Skeletal muscle tissue (tissue), 4 donors: Measurements from ENCODE around the gene FTO. TPM values are rescaled to one million over a fixed set of nuclear protein-coding genes. Genes with fewer than 3 reads are reported as not detected.
"Not testable (repeated sequence)": the region's sequence is repeated elsewhere in the genome, so short reads cannot be mapped to it uniquely, and the experiment has no call there.

ENCODE experiments used
- H3K27ac ChIP-seq: one replicate; pipeline ENCODE4 v1.7.0; 2013; ENCODE audit warnings: mild to moderate bottlenecking, low read depth, low read length, inconsistent platforms
- H3K27me3 ChIP-seq, 3 donors: one replicate each; pipeline ENCODE4 v1.7.0; 2013; ENCODE audit warnings: low read length in 3 of 3; ENCODE audit not compliant: control insufficient read depth in 3 of 3, insufficient read depth in 3 of 3
- H3K36me3 ChIP-seq, 3 donors: one replicate each; pipeline ENCODE4 v1.7.0; 2013; ENCODE audit warnings: low read length in 3 of 3; ENCODE audit not compliant: control insufficient read depth in 3 of 3, insufficient read depth in 3 of 3
- H3K4me1 ChIP-seq, 3 donors: one replicate each; pipeline ENCODE4 v1.7.0; 2013; ENCODE audit warnings: low read length in 3 of 3, mild to moderate bottlenecking in 3 of 3; ENCODE audit not compliant: control insufficient read depth in 3 of 3, insufficient read depth in 3 of 3
- H3K4me3 ChIP-seq, 3 donors: one replicate each; pipeline ENCODE4 v1.7.0; 2013; ENCODE audit warnings: low read length in 3 of 3
- H3K9ac ChIP-seq, 3 donors: one replicate each; pipeline ENCODE4 v1.7.0; 2013; ENCODE audit warnings: low read length in 3 of 3, mild to moderate bottlenecking in 3 of 3, moderate library complexity in 2 of 3, low read depth in 1 of 3
- H3K9me3 ChIP-seq, 3 donors: one replicate each; pipeline ENCODE4 v1.7.0; 2013; ENCODE audit warnings: low read length in 3 of 3; ENCODE audit not compliant: control insufficient read depth in 3 of 3
- total RNA-seq: library from RNA; depleted of rRNA; stranded (reverse); fragments of >200 nt; gene quantifications from one replicate; pipeline ENCODE4 v1.2.3, GENCODE V29; 2014
- donor health status: Osteomylitis.

Gene FTO
- total RNA-seq, 1 donor from 2014 or later = 37.1 TPM

DNA sequence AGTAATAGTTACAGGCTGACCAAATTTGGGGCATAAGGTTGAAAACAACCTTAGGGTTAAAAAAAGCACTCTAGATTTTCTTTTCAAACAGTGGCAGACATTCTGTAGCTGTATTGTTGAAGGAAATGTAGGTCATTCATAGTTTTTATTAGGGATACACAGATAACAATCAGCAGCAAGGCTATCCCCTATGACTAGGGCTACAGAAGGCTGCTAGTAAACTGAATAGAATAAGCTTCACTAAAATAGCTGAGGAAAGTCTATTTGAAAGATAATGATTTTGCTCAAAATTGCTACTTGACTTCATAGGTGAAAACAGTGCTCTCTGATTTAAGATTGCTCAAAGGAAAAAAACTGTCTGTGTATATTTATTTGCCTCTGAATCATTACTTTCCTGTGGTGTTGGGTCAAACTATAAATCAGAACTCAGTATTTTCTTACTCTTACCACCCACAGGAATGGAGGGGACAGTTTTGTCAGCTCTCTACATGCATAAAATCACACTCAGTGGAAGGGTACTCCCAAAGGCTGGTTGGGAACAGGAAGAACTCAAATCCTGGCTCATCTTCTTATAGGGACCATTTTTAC, 25.1 kb upstream of the FTO start:
- Histone ChIP-seq H3K9ac (no peak overlapping the region), H3K9me3 (no peaks in the 10 kb centered on the region), H3K4me1 (no peaks in the 10 kb centered on the region), H3K27ac (no peak overlapping the region), H3K27me3 (no peaks in the 10 kb centered on the region), H3K4me3 (no peak overlapping the region), H3K36me3 (no peaks in the 10 kb centered on the region)

GRCh38 chr16:53680756-53681155, 23.2 kb upstream of the FTO start:
- H3K9ac ChIP-seq = no peak overlapping the region
- peaks cover 0 to 3% (median 0%) of the 10 kb centered on the region in 3 donors for H3K36me3 ChIP-seq
- no peaks in the 10 kb centered on the region for H3K27me3 ChIP-seq
- no peaks in the 10 kb centered on the region for H3K9me3 ChIP-seq
- no peaks in the 10 kb centered on the region for H3K4me1 ChIP-seq
- no peak overlapping the region for H3K27ac ChIP-seq
- no peak overlapping the region for H3K4me3 ChIP-seq

DNA sequence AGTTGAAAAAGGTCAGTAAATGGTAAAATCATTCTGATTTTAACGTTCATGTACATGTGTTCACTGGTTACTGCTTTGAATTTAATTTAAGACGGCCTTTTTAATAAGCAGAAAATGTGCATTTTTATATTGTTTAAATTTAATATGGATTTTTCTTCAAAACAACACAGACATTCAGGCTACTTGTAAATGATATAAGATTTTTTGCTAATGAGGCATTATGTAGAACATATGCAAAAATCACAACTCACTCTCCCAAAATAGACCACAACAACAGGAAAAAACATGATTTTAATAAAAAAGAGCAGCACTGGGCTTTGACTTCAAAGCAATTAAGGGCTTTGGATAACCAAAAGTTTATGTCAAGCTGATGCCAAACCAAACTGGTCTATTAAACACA, 22.6 kb upstream of the FTO start:
- H3K4me1 ChIP-seq = no peaks in the 10 kb centered on the region
- no peak overlapping the region for H3K4me3 ChIP-seq
- peaks cover 0 to 4% (median 3%) of the 10 kb centered on the region in 3 donors for H3K36me3 ChIP-seq
- no peaks in the 10 kb centered on the region for H3K27me3 ChIP-seq
- no peak overlapping the region for H3K9ac ChIP-seq
- H3K27ac ChIP-seq = no peak overlapping the region
- no peaks in the 10 kb centered on the region for H3K9me3 ChIP-seq

- H3K4me1 ChIP-seq, H3K27ac ChIP-seq, H3K9me3 ChIP-seq, H3K4me3 ChIP-seq, H3K9ac ChIP-seq, H3K36me3 ChIP-seq, H3K27me3 ChIP-seq: not testable (repeated sequence)
These were observed 18.6 kb upstream of the FTO start for GRCh38 chr16:53685334-53685733.

GRCh38 chr16:53686710-53687109, 17.2 kb upstream of the FTO start:
- no peaks in the 10 kb centered on the region for H3K9me3 ChIP-seq
- no peak overlapping the region for H3K4me3 ChIP-seq
- H3K4me1 ChIP-seq = no peaks in the 10 kb centered on the region
- H3K36me3 ChIP-seq = peaks cover 0 to 4% (median 3%) of the 10 kb centered on the region in 3 donors
- no peak overlapping the region for H3K27ac ChIP-seq
- H3K9ac ChIP-seq = no peak overlapping the region
- no peaks in the 10 kb centered on the region for H3K27me3 ChIP-seq

GRCh38 chr16:53689636-53690035, 14.3 kb upstream of the FTO start:
- H3K9ac ChIP-seq = no peak overlapping the region
- no peak overlapping the region for H3K27ac ChIP-seq
- no peaks in the 10 kb centered on the region for H3K27me3 ChIP-seq
- H3K36me3 ChIP-seq = peaks cover 0 to 5% (median 4%) of the 10 kb centered on the region in 3 donors
- no peak overlapping the region for H3K4me3 ChIP-seq
- H3K9me3 ChIP-seq = no peaks in the 10 kb centered on the region
- H3K4me1 ChIP-seq = no peaks in the 10 kb centered on the region

DNA sequence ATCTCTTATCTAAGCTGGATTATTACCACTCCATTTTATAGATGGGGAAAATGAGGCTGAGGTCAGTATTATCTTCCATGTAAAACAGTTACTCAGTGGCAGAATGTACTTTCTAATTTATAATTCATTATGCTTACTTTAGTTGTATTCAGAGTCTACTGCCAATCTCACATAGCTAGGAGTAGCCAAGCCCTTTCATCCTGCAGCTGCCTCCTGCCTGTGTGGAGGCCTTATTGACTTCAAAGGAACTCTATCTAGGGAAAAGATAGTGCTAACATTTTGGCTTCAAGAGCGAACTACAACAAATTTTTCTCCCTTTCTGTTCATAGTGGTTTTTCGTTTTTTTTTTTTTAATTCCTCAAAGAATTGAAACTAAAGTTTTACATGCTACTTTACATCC, 13.2 kb upstream of the FTO start:
- Histone ChIP-seq H3K4me1 (no peaks in the 10 kb centered on the region), H3K4me3 (no peak overlapping the region), H3K27ac (no peak overlapping the region), H3K36me3 (peaks cover 0 to 7% (median 4%) of the 10 kb centered on the region in 3 donors), H3K9me3 (no peaks in the 10 kb centered on the region), H3K9ac (no peak overlapping the region), H3K27me3 (no peaks in the 10 kb centered on the region)

GRCh38 chr16:53692146-53692545, 11.8 kb upstream of the FTO start:
- Histone ChIP-seq H3K36me3 (peaks cover 0 to 7% (median 0%) of the 10 kb centered on the region in 3 donors), H3K9ac (no peak overlapping the region), H3K27me3 (no peaks in the 10 kb centered on the region), H3K4me3 (no peak overlapping the region), H3K9me3 (no peaks in the 10 kb centered on the region), H3K4me1 (no peaks in the 10 kb centered on the region), H3K27ac (no peak overlapping the region)

GRCh38 chr16:53693320-53693719, 10.6 kb upstream of the FTO start:
- Histone ChIP-seq H3K27me3 (no peaks in the 10 kb centered on the region), H3K4me3 (no peak overlapping the region)

DNA sequence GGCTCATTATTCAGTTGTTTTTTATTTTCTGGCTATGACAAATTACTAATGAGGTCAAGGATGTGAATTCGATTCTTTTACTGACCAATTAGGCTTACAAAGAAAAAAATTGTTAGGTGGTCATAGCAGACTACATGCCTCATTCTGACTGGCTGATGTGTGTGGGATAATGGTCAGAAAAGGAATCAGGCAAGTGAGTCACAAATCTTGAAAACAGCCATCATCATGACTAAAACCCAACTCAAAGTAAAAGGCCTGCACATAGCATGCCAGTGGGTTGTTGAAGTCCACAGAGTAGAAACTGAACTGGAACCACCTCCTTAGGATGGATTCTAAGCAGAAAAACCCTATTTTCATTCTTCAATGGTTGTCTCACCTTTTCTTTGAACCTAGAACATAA, 8.9 kb upstream of the FTO start:
- H3K36me3 ChIP-seq = peaks cover 0 to 7% (median 0%) of the 10 kb centered on the region in 3 donors
- no peaks in the 10 kb centered on the region for H3K9me3 ChIP-seq
- H3K9ac ChIP-seq = no peak overlapping the region
- no peaks in the 10 kb centered on the region for H3K4me1 ChIP-seq
- H3K4me3 ChIP-seq = no peak overlapping the region
- H3K27ac ChIP-seq = no peak overlapping the region
- no peaks in the 10 kb centered on the region for H3K27me3 ChIP-seq

More at GRCh38 chr16:53693320-53693719, 10.6 kb upstream of the FTO start:
- Histone ChIP-seq H3K36me3 (peaks cover 0 to 7% (median 0%) of the 10 kb centered on the region in 3 donors), H3K9ac (no peak overlapping the region), H3K9me3 (no peaks in the 10 kb centered on the region), H3K4me1 (no peaks in the 10 kb centered on the region), H3K27ac (no peak overlapping the region)
